Fibroblast of lung (primary cell): ENCODE data around the gene LRCH4. TPM values are rescaled to one million over a fixed set of nuclear protein-coding genes. Genes with fewer than 3 reads are reported as not detected.

Experiments used
- DNase-seq, 2 donors: peaks; one replicate each; pipeline versions ENCODE4 v3.0.0 to v3.0.0-alpha.2; 2010; ENCODE audit warnings: low read depth in 2 of 2
- H2AFZ ChIP-seq: 2 replicates; pipeline ENCODE4 v1.5.1; 2012; ENCODE audit warnings: low read length, control low read depth, inconsistent platforms
- H3K27ac ChIP-seq: 2 replicates; pipeline ENCODE4 v1.5.1; 2011; ENCODE audit warnings: low read length, control low read depth; ENCODE audit not compliant: insufficient read depth
- H3K27me3 ChIP-seq: 2 replicates; pipeline ENCODE4 v1.5.1; 2011; ENCODE audit warnings: mild to moderate bottlenecking, low read length; ENCODE audit not compliant: control insufficient read depth, insufficient read depth
- H3K36me3 ChIP-seq: 2 replicates; pipeline ENCODE4 v1.5.1; 2011; ENCODE audit warnings: low read length; ENCODE audit not compliant: control insufficient read depth, insufficient read depth
- H3K4me1 ChIP-seq: 2 replicates; pipeline ENCODE4 v1.5.1; 2011; ENCODE audit warnings: low read length; ENCODE audit not compliant: control insufficient read depth, insufficient read depth; ENCODE audit errors: extremely low read depth
- H3K4me2 ChIP-seq: 2 replicates; pipeline ENCODE4 v1.5.1; 2011; ENCODE audit warnings: low read length, control low read depth; ENCODE audit not compliant: insufficient read depth; ENCODE audit errors: extremely low read depth
- H3K4me3 ChIP-seq, 4 experiments: fragments of 200-600 bp in 1 of 4; sonication (generic) in 1 of 4; replicated peaks in 1 of 4; 2 replicates each; pipeline ENCODE4 v1.5.1; 2011 to 2016; ENCODE audit warnings: low read length in 4 of 4, low read depth in 3 of 4, mild to moderate bottlenecking in 3 of 4, control low read depth in 2 of 4, inconsistent platforms in 1 of 4, mixed read lengths in 1 of 4; ENCODE audit not compliant: insufficient read depth in 1 of 4; ENCODE audit errors: control extremely low read depth in 1 of 4
- H3K79me2 ChIP-seq: 2 replicates; pipeline ENCODE4 v1.5.1; 2012; ENCODE audit warnings: mild to moderate bottlenecking, low read length, inconsistent platforms; ENCODE audit not compliant: control insufficient read depth, insufficient read depth
- H3K9ac ChIP-seq: 2 replicates; pipeline ENCODE4 v1.5.1; 2011; ENCODE audit warnings: mild to moderate bottlenecking, low read length, control low read depth; ENCODE audit not compliant: insufficient read depth
- H3K9me3 ChIP-seq: 2 replicates; pipeline ENCODE4 v1.5.1; 2012; ENCODE audit warnings: low read depth, low read length; ENCODE audit not compliant: control insufficient read depth, insufficient read depth
- H4K20me1 ChIP-seq: 2 replicates; pipeline ENCODE4 v1.5.1; 2011; ENCODE audit warnings: low read length; ENCODE audit not compliant: control insufficient read depth, insufficient read depth; ENCODE audit errors: extremely low read depth
- EZH2 ChIP-seq: IDR thresholded peaks from 2 replicates; pipeline ENCODE4 v1.5.1; 2012; ENCODE audit warnings: low read length, control low read depth, mild to moderate bottlenecking; ENCODE audit errors: missing control alignments
- polyA minus RNA-seq: library from RNA; depleted of rRNA, polyadenylated mRNA; stranded (reverse); fragments of >200 nt; gene quantifications from 2 replicates; pipeline ENCODE4 v1.2.3, GENCODE V29; 2011; ENCODE audit warnings: low replicate concordance
- polyA plus RNA-seq, 2 donors: library from polyadenylated mRNA; depleted of rRNA in 1 of 2; stranded (reverse) in 1 of 2; unstranded in 1 of 2; fragments of >200 nt; gene quantifications; 2 replicates each; pipeline ENCODE4 v1.2.1, GENCODE V29; 2011 to 2012; ENCODE audit warnings: missing spikeins in 1 of 2
- total RNA-seq: library from RNA; depleted of rRNA; stranded (reverse); fragments of >200 nt; gene quantifications from 2 replicates; pipeline ENCODE4 v1.2.1, GENCODE V29; 2014
- TF ChIP-seq, protein P1 (sequence below), 2 donors: IDR thresholded peaks in 1 of 2; conservative IDR thresholded peaks in 1 of 2; 1 replicate in 1 of 2; 2 replicates in 1 of 2; pipeline ENCODE4 v1.5.1; 2011 to 2012; ENCODE audit warnings: low read length in 2 of 2, control low read depth in 1 of 2, inconsistent platforms in 1 of 2, low read depth in 1 of 2, mild to moderate bottlenecking in 1 of 2

LRCH4 gene, protein sequence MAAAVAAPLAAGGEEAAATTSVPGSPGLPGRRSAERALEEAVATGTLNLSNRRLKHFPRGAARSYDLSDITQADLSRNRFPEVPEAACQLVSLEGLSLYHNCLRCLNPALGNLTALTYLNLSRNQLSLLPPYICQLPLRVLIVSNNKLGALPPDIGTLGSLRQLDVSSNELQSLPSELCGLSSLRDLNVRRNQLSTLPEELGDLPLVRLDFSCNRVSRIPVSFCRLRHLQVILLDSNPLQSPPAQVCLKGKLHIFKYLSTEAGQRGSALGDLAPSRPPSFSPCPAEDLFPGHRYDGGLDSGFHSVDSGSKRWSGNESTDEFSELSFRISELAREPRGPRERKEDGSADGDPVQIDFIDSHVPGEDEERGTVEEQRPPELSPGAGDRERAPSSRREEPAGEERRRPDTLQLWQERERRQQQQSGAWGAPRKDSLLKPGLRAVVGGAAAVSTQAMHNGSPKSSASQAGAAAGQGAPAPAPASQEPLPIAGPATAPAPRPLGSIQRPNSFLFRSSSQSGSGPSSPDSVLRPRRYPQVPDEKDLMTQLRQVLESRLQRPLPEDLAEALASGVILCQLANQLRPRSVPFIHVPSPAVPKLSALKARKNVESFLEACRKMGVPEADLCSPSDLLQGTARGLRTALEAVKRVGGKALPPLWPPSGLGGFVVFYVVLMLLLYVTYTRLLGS
- 5.6 and 7.3 TPM in 2 replicates for total RNA-seq
- 9.6 and 11.6 TPM in 2 replicates for polyA plus RNA-seq
- 19.6 and 20.6 TPM in 2 replicates for polyA plus RNA-seq (2012)
- polyA minus RNA-seq = 13.6 and 15.3 TPM in 2 replicates

DNA sequence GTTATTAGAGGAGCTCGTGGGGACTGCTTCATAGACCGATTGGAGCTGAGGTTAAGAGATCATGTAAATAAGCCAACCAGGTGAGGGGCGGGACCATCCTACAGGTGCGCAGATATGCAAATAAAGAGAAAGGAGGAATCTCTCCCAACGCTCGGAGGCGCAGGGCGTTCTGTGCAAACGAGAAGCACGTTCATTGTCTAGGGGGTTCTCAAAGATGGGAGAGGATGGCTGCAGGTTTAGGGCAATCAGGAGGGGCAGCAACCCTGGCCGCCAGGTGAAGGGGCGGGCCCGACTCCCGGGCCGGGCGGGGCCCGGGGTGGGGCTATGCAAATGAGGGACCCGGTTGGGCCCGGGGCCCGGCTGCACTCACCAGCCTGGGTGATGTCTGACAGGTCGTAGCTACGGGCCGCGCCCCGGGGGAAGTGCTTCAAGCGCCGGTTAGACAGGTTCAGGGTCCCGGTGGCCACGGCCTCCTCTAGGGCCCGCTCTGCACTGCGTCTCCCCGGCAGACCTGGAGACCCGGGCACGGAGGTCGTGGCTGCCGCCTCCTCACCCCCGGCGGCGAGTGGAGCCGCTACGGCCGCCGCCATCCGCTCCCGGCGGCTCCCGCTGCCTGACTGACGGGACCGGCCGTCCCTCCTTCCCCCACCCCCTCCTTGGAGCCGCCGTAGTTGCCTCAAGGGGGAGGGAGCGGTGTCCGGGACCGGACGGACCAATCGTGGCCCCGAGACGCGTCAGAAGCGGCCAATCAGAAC lies at the start of gene LRCH4:
TSS of gene LRCH4 (minus strand) at position 619 of the 755 bp plus-strand sequence. CDS start at position 590, 29 bp downstream.
- peak within 1 kb of the TSS; percentile 78 for H3K27ac ChIP-seq
- H4K20me1 ChIP-seq = no peaks in the 10 kb centered on the region
- H3K36me3 ChIP-seq = peaks cover 13% of the 10 kb centered on the region
- H3K4me1 ChIP-seq = peaks cover 17% of the 10 kb centered on the region
- peak within 1 kb of the TSS; percentile 94 for H3K4me2 ChIP-seq
- H3K27me3 ChIP-seq = no peaks in the 10 kb centered on the region
- no peaks in the 10 kb centered on the region for H3K9me3 ChIP-seq
- TF ChIP-seq, protein P1, sequence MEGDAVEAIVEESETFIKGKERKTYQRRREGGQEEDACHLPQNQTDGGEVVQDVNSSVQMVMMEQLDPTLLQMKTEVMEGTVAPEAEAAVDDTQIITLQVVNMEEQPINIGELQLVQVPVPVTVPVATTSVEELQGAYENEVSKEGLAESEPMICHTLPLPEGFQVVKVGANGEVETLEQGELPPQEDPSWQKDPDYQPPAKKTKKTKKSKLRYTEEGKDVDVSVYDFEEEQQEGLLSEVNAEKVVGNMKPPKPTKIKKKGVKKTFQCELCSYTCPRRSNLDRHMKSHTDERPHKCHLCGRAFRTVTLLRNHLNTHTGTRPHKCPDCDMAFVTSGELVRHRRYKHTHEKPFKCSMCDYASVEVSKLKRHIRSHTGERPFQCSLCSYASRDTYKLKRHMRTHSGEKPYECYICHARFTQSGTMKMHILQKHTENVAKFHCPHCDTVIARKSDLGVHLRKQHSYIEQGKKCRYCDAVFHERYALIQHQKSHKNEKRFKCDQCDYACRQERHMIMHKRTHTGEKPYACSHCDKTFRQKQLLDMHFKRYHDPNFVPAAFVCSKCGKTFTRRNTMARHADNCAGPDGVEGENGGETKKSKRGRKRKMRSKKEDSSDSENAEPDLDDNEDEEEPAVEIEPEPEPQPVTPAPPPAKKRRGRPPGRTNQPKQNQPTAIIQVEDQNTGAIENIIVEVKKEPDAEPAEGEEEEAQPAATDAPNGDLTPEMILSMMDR (conservative IDR thresholded peaks at IDR 0.05 in 1 of 2, IDR thresholded peaks at IDR 0.05 in 1 of 2; ENCODE audit: low read depth in 1 of 2, low read length in 2 of 2) = no peak
- no peak for TF ChIP-seq EZH2
- H3K4me3 ChIP-seq = peak within 1 kb of the TSS; percentile 76 to 98 (median 86)
- peak within 1 kb of the TSS; percentile 80 for H3K9ac ChIP-seq
- H2AFZ ChIP-seq = peak within 1 kb of the TSS; percentile 90
- peak in 1 of 2 donors; percentile 44 for DNase-seq
- peaks cover 40% of the 10 kb centered on the region for H3K79me2 ChIP-seq

DNA sequence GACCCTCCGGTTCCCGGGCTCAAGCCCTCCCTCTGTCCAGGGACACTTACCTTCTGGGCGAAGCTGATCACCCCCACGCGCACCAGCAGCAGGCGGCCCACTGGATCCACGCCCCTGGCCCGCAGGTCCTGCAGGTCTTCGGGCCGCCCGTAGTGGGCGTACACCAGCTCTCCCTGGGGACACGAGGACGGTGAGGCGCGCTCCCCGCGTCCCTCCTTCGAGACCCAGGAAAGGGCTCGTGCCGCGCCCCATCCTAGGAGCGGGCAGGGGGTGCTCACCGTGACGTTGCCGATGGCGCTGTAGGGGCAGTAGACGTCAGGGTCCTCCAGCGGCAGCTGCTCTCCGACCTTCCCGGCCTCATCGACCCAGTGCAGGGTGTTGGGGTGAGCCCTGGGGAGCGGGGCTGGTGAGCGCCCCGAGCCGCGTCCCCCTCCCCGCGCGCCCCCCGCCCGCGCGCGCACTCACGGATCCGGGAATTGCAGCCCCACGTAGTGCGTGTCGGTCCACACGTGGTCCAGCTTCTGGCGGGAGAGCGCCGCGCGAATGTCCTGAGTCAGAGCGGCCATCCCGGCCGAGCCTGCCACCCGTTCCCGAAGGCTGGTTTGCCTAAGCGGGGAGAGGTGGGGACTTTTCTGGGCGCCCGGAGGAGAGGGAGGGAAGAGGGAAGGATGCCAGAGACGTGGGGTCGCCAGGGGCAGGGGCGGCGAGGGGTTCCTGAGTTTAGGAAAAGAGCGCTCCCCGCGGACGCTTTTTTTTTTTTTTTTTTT lies 47.2 kb upstream of the LRCH4 start:
- Histone ChIP-seq H3K9ac (peak overlapping the region; percentile 23), H3K9me3 (no peaks in the 10 kb centered on the region), H3K27ac (no peak overlapping the region), H2AFZ (peak overlapping the region; percentile 60), H3K4me3 (peak overlapping the region in 3 of 4 experiments; percentile 22 to 44 (median 37)), H3K36me3 (no peaks in the 10 kb centered on the region), H3K4me2 (peak overlapping the region; percentile 58), H3K79me2 (no peaks in the 10 kb centered on the region), H3K27me3 (peaks cover 16% of the 10 kb centered on the region), H4K20me1 (no peaks in the 10 kb centered on the region), H3K4me1 (no peaks in the 10 kb centered on the region)
- peak in 1 of 2 donors; percentile 25 for DNase-seq
- TF ChIP-seq, protein P1 (conservative IDR thresholded peaks at IDR 0.05 in 1 of 2, IDR thresholded peaks at IDR 0.05 in 1 of 2; ENCODE audit: low read depth in 1 of 2, low read length in 2 of 2) = peak in 1 of 2 donors; percentile 50
- peak; percentile 71 for TF ChIP-seq EZH2
